ENCODE data around the gene NFAM1. TPM values are rescaled to one million over a fixed set of nuclear protein-coding genes. Genes with fewer than 3 reads are reported as not detected.

NFAM1 gene
- total and polyA plus RNA-seq, 7 donors, result 0.08 to 1.1 (median 0.30) TPM

- WGBS, 3 donors, result 93 to 98% (median 95%) methylated on average over 5 of the region's 5 CpGs
- H3K36me3 ChIP-seq (ENCODE audit: insufficient read depth in 1 of 2, low read depth in 1 of 2), result no peaks in the 10 kb centered on the region
- H3K9me3 ChIP-seq, result no peaks in the 10 kb centered on the region
- intact Hi-C loops (cut with DNase I), result no loop called here
- no peaks in the 10 kb centered on the region for H3K4me1 ChIP-seq
- ATAC-seq (no peak), DNase-seq (no peak)
- H3K27me3 ChIP-seq (ENCODE audit: insufficient read depth in 3 of 3, low read length in 2 of 3), result peaks cover 0 to 3% (median 0%) of the 10 kb centered on the region in 3 donors
- H3K4me3 ChIP-seq, result no peak overlapping the region
- no peak overlapping the region for H3K27ac ChIP-seq
- TF ChIP-seq CTCF (IDR thresholded peaks at IDR 0.05), result no peak
These were observed 47.7 kb downstream of the NFAM1 start for GRCh38 chr22:42384506-42384905.

- Histone ChIP-seq H3K4me1 (no peaks in the 10 kb centered on the region), H3K4me3 (no peak overlapping the region), H3K9me3 (no peaks in the 10 kb centered on the region), H3K27me3 (ENCODE audit: insufficient read depth in 3 of 3, low read length in 2 of 3) (peaks cover 0 to 3% (median 0%) of the 10 kb centered on the region in 3 donors), H3K36me3 (ENCODE audit: insufficient read depth in 1 of 2, low read depth in 1 of 2) (no peaks in the 10 kb centered on the region), H3K27ac (no peak overlapping the region)
- ATAC-seq (no peak), DNase-seq (no peak)
- intact Hi-C loops (cut with DNase I), result no loop called here
- TF ChIP-seq CTCF (IDR thresholded peaks at IDR 0.05), result no peak
- 93 to 94% (median 93%) methylated on average over 6 to 7 of the region's 7 CpGs for WGBS, 3 donors
These were observed 48.3 kb downstream of the NFAM1 start for GRCh38 chr22:42383851-42384417.

GRCh38 chr22:42383287-42383686 lies 48.9 kb downstream of the NFAM1 start:
- WGBS, 3 donors, result 86 to 89% (median 87%) methylated on average over 5 of the region's 5 CpGs
- DNase-seq, result no peak

GRCh38 chr22:42380769-42381551 lies 51.2 kb downstream of the NFAM1 start:
- intact Hi-C loops (cut with DNase I), result no loop called here
- H3K27ac ChIP-seq, result no peak overlapping the region
- H3K4me1 ChIP-seq, result no peaks in the 10 kb centered on the region
- H3K36me3 ChIP-seq (ENCODE audit: insufficient read depth in 1 of 2, low read depth in 1 of 2), result no peaks in the 10 kb centered on the region
- H3K27me3 ChIP-seq (ENCODE audit: insufficient read depth in 3 of 3, low read length in 2 of 3), result peaks cover 0 to under 1% (median 0%) of the 10 kb centered on the region in 3 donors
- DNase-seq, result no peak
- no peaks in the 10 kb centered on the region for H3K9me3 ChIP-seq
- no peak for TF ChIP-seq CTCF (IDR thresholded peaks at IDR 0.05)
- H3K4me3 ChIP-seq, result no peak overlapping the region
- no peak for ATAC-seq
- WGBS, 3 donors, result 71 to 77% (median 74%) methylated on average over 12 of the region's 12 CpGs

More at GRCh38 chr22:42383287-42383686, 48.9 kb downstream of the NFAM1 start:
- no peak for TF ChIP-seq CTCF (IDR thresholded peaks at IDR 0.05)
- Histone ChIP-seq H3K27ac (no peak overlapping the region), H3K4me3 (no peak overlapping the region), H3K4me1 (no peaks in the 10 kb centered on the region), H3K36me3 (ENCODE audit: insufficient read depth in 1 of 2, low read depth in 1 of 2) (no peaks in the 10 kb centered on the region), H3K27me3 (ENCODE audit: insufficient read depth in 3 of 3, low read length in 2 of 3) (peaks cover 0 to 3% (median 0%) of the 10 kb centered on the region in 3 donors), H3K9me3 (no peaks in the 10 kb centered on the region)
- intact Hi-C loops (cut with DNase I), result no loop called here
- ATAC-seq, result no peak
